Endothelial cell of umbilical vein (primary cell): ENCODE data around the gene CASD1. TPM values are rescaled to one million over a fixed set of nuclear protein-coding genes. Genes with fewer than 3 reads are reported as not detected.

Experiments used
- BruUV-seq: library from RNA; stranded (reverse); fragments of 400-500 nt; replicated peaks from 2 replicates; lab custom pipeline; 2021; lab: Mats Ljungman, UMichigan
- CTCF ChIA-PET: fragments of 300-600, 350-600 bp; sonication (Branson Sonifier 250); formaldehyde crosslinking; loops from one replicate; lab custom pipeline; 2021; ENCODE audit warnings: antibody characterized with exemption, inconsistent platforms; lab: Charles Lee
- POLR2A ChIA-PET: fragments of 300-600, 350-600 bp; sonication (Branson Sonifier 250); formaldehyde crosslinking; loops from one replicate; lab custom pipeline; 2021; ENCODE audit warnings: antibody characterized with exemption, inconsistent platforms; lab: Charles Lee
- DNase-seq: peaks from one replicate; pipeline ENCODE4 v3.0.0-alpha.2; 2011; ENCODE audit warnings: low read depth, low spot score
- FAIRE-seq: peaks from 2 replicates; lab custom pipeline; 2011; peaks lifted over from hg19 to GRCh38; lab: Jason Lieb, UNC
- H2AFZ ChIP-seq: 2 replicates; pipeline ENCODE4 v1.6.0; 2012; ENCODE audit warnings: low read depth, low read length, control low read depth, inconsistent platforms
- H3K27ac ChIP-seq: 2 replicates; pipeline ENCODE4 v1.5.1; 2011; ENCODE audit warnings: low read depth, mild to moderate bottlenecking, control low read depth, low read length, moderate library complexity; ENCODE audit not compliant: insufficient read depth
- H3K27me3 ChIP-seq, 2 experiments: 2 replicates each; pipeline versions ENCODE4 v1.6.0 to v1.6.1; 2011; ENCODE audit warnings: low read length in 2 of 2, mixed read lengths in 1 of 2; ENCODE audit not compliant: control insufficient read depth in 2 of 2, insufficient read depth in 2 of 2
- H3K36me3 ChIP-seq, 2 experiments: 2 replicates in 1 of 2; 3 replicates in 1 of 2; pipeline ENCODE4 v1.5.1; 2011; ENCODE audit warnings: low read length in 2 of 2, mild to moderate bottlenecking in 1 of 2, moderate library complexity in 1 of 2; ENCODE audit not compliant: control insufficient read depth in 2 of 2, insufficient read depth in 2 of 2; ENCODE audit errors: extremely low read depth in 1 of 2
- H3K4me1 ChIP-seq: 3 replicates; pipeline ENCODE4 v1.5.1; 2011; ENCODE audit warnings: mild to moderate bottlenecking, low read length; ENCODE audit not compliant: control insufficient read depth, insufficient read depth; ENCODE audit errors: extremely low read depth
- H3K4me2 ChIP-seq: 2 replicates; pipeline ENCODE4 v1.6.1; 2011; ENCODE audit warnings: low read length, control low read depth, mixed read lengths; ENCODE audit not compliant: insufficient read depth
- H3K4me3 ChIP-seq, 3 experiments: fragments of 200-600 bp in 1 of 3; sonication (generic), shearing (Covaris generic) in 1 of 3; replicated peaks in 1 of 3; 2 replicates each; pipeline ENCODE4 v1.5.1; 2011 to 2016; ENCODE audit warnings: control low read depth in 3 of 3, low read length in 3 of 3, mild to moderate bottlenecking in 2 of 3, inconsistent platforms in 1 of 3, low read depth in 1 of 3, moderate library complexity in 1 of 3; ENCODE audit not compliant: insufficient read depth in 1 of 3
- H3K79me2 ChIP-seq: 2 replicates; pipeline ENCODE4 v1.6.0; 2012; ENCODE audit warnings: low read length, inconsistent platforms; ENCODE audit not compliant: control insufficient read depth, insufficient read depth
- H3K9ac ChIP-seq: replicated peaks from 2 replicates; pipeline ENCODE3; 2011; ENCODE audit warnings: low read length, control low read depth; ENCODE audit not compliant: insufficient read depth; ENCODE audit errors: extremely low read depth
- H3K9me1 ChIP-seq: replicated peaks from 3 replicates; pipeline ENCODE4 v1.6.0; 2011; ENCODE audit warnings: mild to moderate bottlenecking, low read length; ENCODE audit not compliant: control insufficient read depth, insufficient read depth; ENCODE audit errors: extremely low read depth
- H3K9me3 ChIP-seq: replicated peaks from 2 replicates; pipeline ENCODE4 v1.5.1; 2012; ENCODE audit warnings: low read length, inconsistent platforms; ENCODE audit not compliant: control insufficient read depth, insufficient read depth
- H4K20me1 ChIP-seq: replicated peaks from 2 replicates; pipeline ENCODE3; 2011; ENCODE audit warnings: mild to moderate bottlenecking, low read length; ENCODE audit not compliant: control insufficient read depth, insufficient read depth; ENCODE audit errors: extremely low read depth
- CTCF ChIP-seq, 2 donors: IDR thresholded peaks; 1 replicate in 1 of 2; 2 replicates in 1 of 2; pipeline ENCODE4 v1.5.1; 2011; ENCODE audit warnings: low read length in 2 of 2, mild to moderate bottlenecking in 2 of 2, moderate library complexity in 2 of 2, control low read depth in 1 of 2, inconsistent platforms in 1 of 2, low read depth in 1 of 2; ENCODE audit not compliant: insufficient read depth in 1 of 2; ENCODE audit errors: extremely low read depth in 1 of 2
- EZH2 ChIP-seq: IDR thresholded peaks from 2 replicates; pipeline ENCODE4 v1.6.1; 2012; ENCODE audit warnings: borderline replicate concordance, low read depth, mild to moderate bottlenecking, moderate library complexity, low read length, inconsistent platforms; ENCODE audit not compliant: severe bottlenecking
- FOS ChIP-seq: IDR thresholded peaks from 2 replicates; pipeline ENCODE4 v1.6.1; 2011; ENCODE audit warnings: mild to moderate bottlenecking, low read length, moderate library complexity, borderline replicate concordance; ENCODE audit not compliant: insufficient read depth
- JUN ChIP-seq: IDR thresholded peaks from 2 replicates; pipeline ENCODE4 v1.6.1; 2011; ENCODE audit warnings: borderline replicate concordance, low read depth; ENCODE audit not compliant: insufficient read length, insufficient read depth
- MAX ChIP-seq: IDR thresholded peaks from 2 replicates; pipeline ENCODE4 v1.6.1; 2011; ENCODE audit not compliant: insufficient read depth, insufficient read length
- MYC ChIP-seq: IDR thresholded peaks from one replicate; pipeline ENCODE4 v1.6.1; 2011; ENCODE audit warnings: mild to moderate bottlenecking, low read depth, low read length
- POLR2A ChIP-seq: IDR thresholded peaks from 2 replicates; pipeline ENCODE4 v1.6.1; 2012; ENCODE audit warnings: low read depth, mild to moderate bottlenecking, control low read depth, low read length
- POLR2AphosphoS5 ChIP-seq: IDR thresholded peaks from 2 replicates; pipeline ENCODE4 v1.6.1; 2012; ENCODE audit warnings: low read depth, mild to moderate bottlenecking, control low read depth, low read length, moderate library complexity; ENCODE audit not compliant: insufficient read depth
- dilution Hi-C: fragments of 300-500 bp; cut with MboI; formaldehyde crosslinking; loops from one replicate; pipeline ENCODE4 v1.15.0; 2019; ENCODE audit warnings: low sequenced_read_pairs; ENCODE audit not compliant: extremely low pct_ligation_motif_present
- intact Hi-C: fragments of 100-400 bp; cut with micrococcal nuclease; formaldehyde crosslinking; loops from one replicate; pipeline ENCODE4 v1.10.0; 2022
- polyA plus RNA-seq, 4 experiments: library from polyadenylated mRNA; depleted of rRNA in 3 of 4; stranded (reverse) in 3 of 4; unstranded in 1 of 4; fragments of >200 nt; gene quantifications; 2 replicates each; pipeline versions ENCODE4 v1.2.1 to v1.2.3, GENCODE V29; 2011 to 2012; ENCODE audit warnings: missing spikeins in 1 of 4
- total RNA-seq: library from RNA; stranded (reverse); gene quantifications from 2 replicates; pipeline ENCODE4 v1.2.3, GENCODE V29; 2021

CASD1 gene
- total and polyA plus RNA-seq, 2 donors (not counting 3 experiments of a cell fraction or from before 2014, with no cell fraction given), result 8.6 to 16.0 TPM

- Histone ChIP-seq H3K27ac (no peak overlapping the region), H3K4me1 (no peaks in the 10 kb centered on the region), H3K9ac (no peak overlapping the region), H3K4me3 (no peak overlapping the region), H3K79me2 (no peaks in the 10 kb centered on the region), H2AFZ (no peak overlapping the region), H3K9me1 (no peaks in the 10 kb centered on the region), H3K9me3 (no peaks in the 10 kb centered on the region), H4K20me1 (no peaks in the 10 kb centered on the region), H3K36me3 (no peaks in the 10 kb centered on the region), H3K4me2 (no peak overlapping the region), H3K27me3 (no peaks in the 10 kb centered on the region)
- TF ChIP-seq POLR2AphosphoS5 (no peak), EZH2 (no peak), JUN (no peak), FOS (no peak), MYC (no peak), POLR2A (no peak), CTCF (IDR thresholded peaks at IDR 0.05; ENCODE audit: extremely low read depth in 1 of 2, insufficient read depth in 1 of 2, low read depth in 1 of 2, low read length in 2 of 2) (no peak), MAX (no peak)
- no TSS peak for BruUV-seq
- intact Hi-C loops, result loop anchor here (10.0 kb wide), 1 partner anchor 63 kb away; no protein-coding TSS in a partner anchor
- CTCF ChIA-PET, result interaction anchor here (0.8 kb wide), 1 partner anchor 29 kb away, joined by 3 read pairs; no protein-coding TSS in a partner anchor
- FAIRE-seq (no peak), DNase-seq (no peak)
- POLR2A ChIA-PET, result no interaction called here
- dilution Hi-C loops, result no loop called here
Measured at GRCh38 chr7:94588075-94588474, 78.5 kb downstream of the CASD1 start.
